ENCODE data around the gene SDK2.
A peak's percentile ranks its signal among the peaks of the same experiment; 100 is the strongest.

Gene SDK2

DNA sequence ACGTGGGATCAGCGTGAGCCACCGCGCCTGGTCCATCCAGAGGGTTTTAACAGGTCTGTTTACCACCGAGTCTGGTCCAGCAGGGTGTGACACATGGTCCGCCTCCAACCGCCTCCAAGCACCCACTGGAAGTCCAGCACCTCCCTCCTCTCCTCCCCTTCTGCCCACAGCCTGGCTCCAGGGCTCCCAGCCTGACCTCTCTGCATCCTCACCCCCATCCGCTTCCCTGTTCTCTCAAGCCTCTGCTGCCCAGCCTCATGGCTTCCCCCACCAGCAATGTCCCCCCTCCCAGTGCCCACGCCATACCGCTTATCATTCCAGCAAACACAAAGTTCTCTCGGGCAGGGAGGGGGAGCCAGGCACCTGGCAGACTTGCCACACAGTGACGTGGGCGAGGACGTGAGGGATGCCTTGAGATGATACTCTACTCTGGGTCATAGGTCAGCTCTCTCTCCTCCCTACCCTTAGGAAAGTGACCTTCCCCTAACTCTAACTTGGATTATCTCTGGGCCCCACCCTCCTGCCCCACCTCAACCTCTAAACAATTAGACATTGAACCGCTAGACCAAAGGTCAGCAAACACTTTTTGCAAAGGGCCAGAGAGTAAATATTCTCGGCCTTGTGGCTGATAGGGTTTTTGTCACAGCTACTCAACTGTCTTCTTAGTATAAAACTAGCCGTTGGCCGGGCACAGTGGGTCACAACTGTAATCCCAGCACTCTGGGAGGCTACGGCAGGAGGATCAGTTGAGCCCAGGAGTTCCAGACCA lies 355.5 kb downstream of the SDK2 start:
- DNase-seq = peak; percentile 28

DNA sequence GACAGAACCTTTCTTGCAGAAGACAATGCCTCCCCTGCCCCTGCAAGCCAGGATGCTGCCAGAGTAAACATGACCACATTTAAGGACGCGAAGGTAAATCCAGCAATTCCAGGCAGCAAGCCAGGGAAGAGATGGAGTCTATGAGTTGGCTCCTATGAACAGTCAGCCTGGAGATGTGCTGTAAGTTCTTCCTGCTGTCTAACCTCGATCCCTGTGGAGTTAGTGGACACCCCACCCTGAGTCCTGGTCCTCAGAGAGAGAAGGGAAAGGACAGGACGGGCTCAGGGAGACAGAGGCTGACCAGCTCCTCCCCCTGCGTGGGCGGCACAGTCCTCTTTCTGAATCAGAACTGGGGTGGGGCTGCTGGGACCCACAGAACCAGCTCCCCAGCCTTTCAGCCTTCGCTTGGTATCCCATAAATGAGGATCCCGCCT lies 357.4 kb downstream of the SDK2 start:
- no peak for DNase-seq

DNA sequence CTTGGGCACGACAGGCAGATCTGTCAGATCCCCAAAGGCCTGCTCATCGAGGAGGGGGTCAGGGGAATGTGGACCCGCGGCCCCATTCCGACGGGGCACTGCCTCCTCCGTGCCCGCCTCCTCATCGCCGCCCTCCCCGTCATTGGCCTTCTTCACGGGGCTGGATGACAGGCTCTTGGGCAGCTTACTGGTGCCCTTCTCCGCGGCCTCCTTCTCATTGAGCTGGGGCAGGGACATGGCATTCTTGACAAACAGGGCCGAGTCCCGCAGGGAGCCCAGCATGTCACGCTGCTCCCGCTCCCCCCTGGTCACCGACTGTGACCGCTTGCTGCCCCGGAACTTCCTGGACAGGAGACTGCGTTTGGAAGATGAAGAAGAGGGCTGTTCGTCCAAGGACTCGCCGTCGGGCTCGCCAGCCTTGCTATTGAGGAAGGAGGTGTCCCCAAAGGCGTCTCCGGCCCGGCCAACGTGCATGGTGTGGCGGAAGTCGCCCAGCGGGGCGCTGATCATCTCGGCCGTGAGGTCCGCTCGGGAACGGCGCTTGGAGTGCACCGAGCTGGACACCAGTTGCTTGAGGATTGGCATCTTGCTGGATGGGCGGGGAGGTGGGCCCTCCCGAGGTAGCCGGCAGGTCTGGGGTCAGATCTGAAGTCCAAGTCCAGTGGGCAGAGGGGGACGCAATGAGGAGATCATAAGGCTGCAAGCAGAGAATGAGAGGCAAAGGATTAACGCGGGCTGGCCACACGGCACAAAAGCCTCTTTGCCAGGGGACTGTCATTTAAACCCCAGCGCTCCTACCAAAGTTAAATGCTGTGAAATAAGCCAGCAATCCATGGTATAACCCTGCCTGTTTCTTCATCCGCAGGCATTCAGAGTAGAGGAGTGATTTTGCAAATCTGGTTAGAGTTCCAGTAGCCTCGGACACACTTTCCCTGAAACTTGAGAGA lies 358.1 kb downstream of the SDK2 start:
- DNase-seq = no peak

DNA sequence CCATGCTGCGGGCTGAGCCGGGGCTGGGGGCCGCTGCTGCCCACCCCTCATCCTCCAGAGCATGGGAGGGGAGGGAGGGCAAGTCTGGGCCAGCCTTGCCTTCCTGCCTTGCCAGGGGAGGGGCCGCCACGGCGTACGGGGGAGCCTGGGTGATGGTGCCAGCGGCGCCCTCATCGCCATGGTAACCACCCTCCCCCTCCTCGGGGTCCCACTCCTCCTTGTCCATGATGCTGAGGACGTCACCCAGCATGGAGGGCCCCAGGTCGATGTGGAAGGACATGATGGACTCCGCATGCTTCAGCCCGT lies 358.7 kb downstream of the SDK2 start:
- no peak for DNase-seq

DNA sequence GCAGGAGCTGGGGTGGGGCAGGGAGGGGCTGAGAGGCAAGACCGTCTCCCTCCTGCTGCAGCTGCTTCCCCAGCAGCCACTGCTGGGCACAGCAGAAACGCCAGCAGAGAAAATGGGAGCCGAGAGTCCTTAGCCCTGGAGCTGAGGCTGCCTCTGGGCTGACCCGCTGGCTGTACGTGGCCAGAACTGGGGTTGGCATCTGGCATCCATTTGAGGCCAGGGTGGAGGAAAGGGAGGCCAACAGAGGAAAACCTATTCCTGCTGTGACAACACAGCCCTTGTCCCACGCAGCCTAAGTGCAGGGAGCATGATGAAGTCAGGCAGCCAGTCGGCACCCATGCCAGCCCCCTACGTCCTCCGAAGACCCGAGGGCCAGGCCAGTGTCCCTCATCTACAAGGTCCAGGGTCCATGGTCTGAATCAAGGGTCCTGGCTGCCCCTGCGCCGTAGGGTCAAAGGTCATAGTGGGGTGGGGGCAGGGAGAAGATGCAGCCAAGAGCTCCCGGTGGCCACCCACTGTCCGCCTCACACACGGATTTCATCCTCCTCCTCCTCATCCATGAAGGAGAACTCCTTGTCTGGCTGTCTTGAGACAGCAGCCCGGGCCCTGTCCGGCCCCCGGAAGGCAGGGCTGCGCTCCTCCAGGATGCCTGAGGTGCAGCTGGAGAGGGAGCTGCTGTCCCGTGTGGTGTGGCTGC lies 359.2 kb downstream of the SDK2 start:
- no peak for DNase-seq

Data from hematopoietic multipotent progenitor cell treated with erythropoietin and hydrocortisone succinate and interleukin-3 and kit ligand, for 4 days (in vitro differentiated cells).